NT2/D1 (cell line): ENCODE measurements around the gene TRAM2.

Source experiments
- DNase-seq: peaks from one replicate; pipeline ENCODE4 v3.0.0-alpha.2; 2011; ENCODE audit warnings: low read depth, low spot score
- H3K27me3 ChIP-seq: 2 replicates; pipeline ENCODE4 v1.6.0; 2011; ENCODE audit warnings: mild to moderate bottlenecking; ENCODE audit not compliant: insufficient read length, insufficient read depth
- H3K36me3 ChIP-seq: 2 replicates; pipeline ENCODE4 v1.6.1; 2011; ENCODE audit warnings: mild to moderate bottlenecking, low read length, mixed read lengths; ENCODE audit not compliant: insufficient read depth, insufficient read length
- H3K4me1 ChIP-seq: 2 replicates; pipeline ENCODE4 v1.5.1; 2011; ENCODE audit not compliant: insufficient read depth, insufficient read length
- H3K4me3 ChIP-seq: 2 replicates; pipeline ENCODE4 v1.5.1; 2011; ENCODE audit warnings: low read depth; ENCODE audit not compliant: insufficient read length
- H3K9ac ChIP-seq: 2 replicates; pipeline ENCODE4 v1.6.0; 2011; ENCODE audit warnings: low read depth; ENCODE audit not compliant: insufficient read length
- H3K9me3 ChIP-seq: 2 replicates; pipeline ENCODE4 v1.5.1; 2011; ENCODE audit warnings: mild to moderate bottlenecking, low read length; ENCODE audit not compliant: insufficient read depth
- SUZ12 ChIP-seq: IDR thresholded peaks from 2 replicates; pipeline ENCODE4 v1.6.1; 2011; ENCODE audit not compliant: insufficient read length, insufficient read depth; ENCODE audit errors: extremely low read depth
- YY1 ChIP-seq: IDR thresholded peaks from 2 replicates; pipeline ENCODE4 v1.6.1; 2011; ENCODE audit not compliant: insufficient read length, insufficient read depth
- ZNF274 ChIP-seq: IDR thresholded peaks from 2 replicates; pipeline ENCODE4 v1.6.1; 2011; ENCODE audit warnings: mild to moderate bottlenecking, low read depth, low read length

Gene TRAM2

GRCh38 chr6:52616059-52616690 lies 39.3 kb upstream of the TRAM2 start:
- Histone ChIP-seq H3K4me3 (no peak overlapping the region), H3K36me3 (no peaks in the 10 kb centered on the region), H3K9ac (no peak overlapping the region), H3K4me1 (peaks cover 3% of the 10 kb centered on the region), H3K27me3 (no peaks in the 10 kb centered on the region), H3K9me3 (no peaks in the 10 kb centered on the region)
- TF ChIP-seq YY1 (no peak), SUZ12 (no peak), ZNF274 (no peak)
- DNase-seq: no peak

- TF ChIP-seq YY1: no peak
- no peak for TF ChIP-seq ZNF274
- TF ChIP-seq SUZ12: no peak
- no peak overlapping the region for H3K9ac ChIP-seq
- no peaks in the 10 kb centered on the region for H3K36me3 ChIP-seq
- no peaks in the 10 kb centered on the region for H3K9me3 ChIP-seq
- H3K4me1 ChIP-seq: peaks cover 3% of the 10 kb centered on the region
- no peak for DNase-seq
- no peak overlapping the region for H3K4me3 ChIP-seq
- H3K27me3 ChIP-seq: no peaks in the 10 kb centered on the region
Measured at GRCh38 chr6:52612336-52613054, 35.6 kb upstream of the TRAM2 start.

GRCh38 chr6:52611833-52612232 lies 35.0 kb upstream of the TRAM2 start:
- TF ChIP-seq YY1 (no peak), SUZ12 (no peak), ZNF274 (no peak)
- Histone ChIP-seq H3K27me3 (no peaks in the 10 kb centered on the region), H3K9me3 (no peaks in the 10 kb centered on the region), H3K36me3 (no peaks in the 10 kb centered on the region), H3K9ac (no peak overlapping the region), H3K4me3 (no peak overlapping the region), H3K4me1 (peaks cover 3% of the 10 kb centered on the region)
- no peak for DNase-seq

GRCh38 chr6:52610745-52611355 lies 34.0 kb upstream of the TRAM2 start:
- no peak for DNase-seq
- peaks cover 3% of the 10 kb centered on the region for H3K4me1 ChIP-seq

GRCh38 chr6:52610011-52610410 lies 33.2 kb upstream of the TRAM2 start:
- no peak overlapping the region for H3K9ac ChIP-seq
- H3K4me3 ChIP-seq: no peak overlapping the region
- TF ChIP-seq ZNF274 (no peak), YY1 (no peak), SUZ12 (no peak)
- H3K4me1 ChIP-seq: peaks cover 3% of the 10 kb centered on the region
- H3K27me3 ChIP-seq: no peaks in the 10 kb centered on the region
- no peaks in the 10 kb centered on the region for H3K9me3 ChIP-seq
- no peak for DNase-seq
- no peaks in the 10 kb centered on the region for H3K36me3 ChIP-seq

More at GRCh38 chr6:52610745-52611355, 34.0 kb upstream of the TRAM2 start:
- H3K36me3 ChIP-seq: no peaks in the 10 kb centered on the region
- no peak overlapping the region for H3K9ac ChIP-seq
- TF ChIP-seq SUZ12 (no peak), YY1 (no peak), ZNF274 (no peak)
- H3K9me3 ChIP-seq: no peaks in the 10 kb centered on the region
- no peak overlapping the region for H3K4me3 ChIP-seq
- H3K27me3 ChIP-seq: no peaks in the 10 kb centered on the region

GRCh38 chr6:52605610-52606185 lies 28.8 kb upstream of the TRAM2 start:
- DNase-seq: no peak
- H3K36me3 ChIP-seq: no peaks in the 10 kb centered on the region
- TF ChIP-seq ZNF274: no peak
- no peak for TF ChIP-seq SUZ12
- no peak for TF ChIP-seq YY1
- H3K4me3 ChIP-seq: no peak overlapping the region
- H3K27me3 ChIP-seq: no peaks in the 10 kb centered on the region
- H3K4me1 ChIP-seq: no peaks in the 10 kb centered on the region
- no peaks in the 10 kb centered on the region for H3K9me3 ChIP-seq
- H3K9ac ChIP-seq: no peak overlapping the region

GRCh38 chr6:52603000-52603795 lies 26.3 kb upstream of the TRAM2 start:
- DNase-seq: no peak
- H3K4me3 ChIP-seq: no peak overlapping the region

More at GRCh38 chr6:52603000-52603795, 26.3 kb upstream of the TRAM2 start:
- no peak for TF ChIP-seq YY1
- TF ChIP-seq ZNF274: no peak
- no peak for TF ChIP-seq SUZ12
- no peaks in the 10 kb centered on the region for H3K27me3 ChIP-seq
- H3K9me3 ChIP-seq: no peaks in the 10 kb centered on the region
- H3K9ac ChIP-seq: no peak overlapping the region
- H3K4me1 ChIP-seq: no peaks in the 10 kb centered on the region
- no peaks in the 10 kb centered on the region for H3K36me3 ChIP-seq
